T-helper 17 cell (primary cell): ENCODE results near the gene MRPL57. TPM values are rescaled to one million over a fixed set of nuclear protein-coding genes. Genes with fewer than 3 reads are reported as not detected.
"Not testable (repeated sequence)": the region's sequence is repeated elsewhere in the genome, so short reads cannot be mapped to it uniquely, and the experiment has no call there.

Source experiments
- ATAC-seq: fragments of 150-1000 bp; cut with Tn5 transposase; 2 replicates; pipeline ENCODE4 v1.10.0; 2021; ENCODE audit warnings: mild to moderate bottlenecking, moderate library complexity
- DNase-seq, 3 donors: peaks; one replicate each; pipeline versions ENCODE4 v3.0.0 to v3.0.0-alpha.2; 2020 to 2021
- H3K9me3 ChIP-seq: one replicate; pipeline ENCODE4 v1.7.0; 2013; ENCODE audit warnings: low read length, mild to moderate bottlenecking; ENCODE audit not compliant: control insufficient read depth, poor library complexity, severe bottlenecking
- H3K27ac Mint-ChIP-seq: one replicate; pipeline ENCODE4 v1.8.0; 2022; ENCODE audit warnings: mild to moderate bottlenecking, moderate library complexity, mixed read lengths
- H3K27me3 Mint-ChIP-seq: one replicate; pipeline ENCODE4 v1.8.0; 2022; ENCODE audit warnings: mixed read lengths
- H3K36me3 Mint-ChIP-seq: one replicate; pipeline ENCODE4 v1.8.0; 2022; ENCODE audit warnings: low read depth, mixed read lengths
- H3K4me1 Mint-ChIP-seq: one replicate; pipeline ENCODE4 v1.8.0; 2022; ENCODE audit warnings: mild to moderate bottlenecking, mixed read lengths
- H3K4me3 Mint-ChIP-seq: one replicate; pipeline ENCODE4 v1.8.0; 2022; ENCODE audit warnings: mild to moderate bottlenecking, moderate library complexity, mixed read lengths
- total RNA-seq, 4 donors: library from RNA in 2 of 4; stranded (reverse) in 2 of 4; gene quantifications; one replicate each; pipeline ENCODE4 v1.2.3 and lab custom pipeline; 2022 to 2026

Gene MRPL57
- total RNA-seq, 2 donors from 2014 or later: 7.8 to 9.3 TPM

GRCh38 chr13:21202767-21203531 is 26.5 kb downstream of the MRPL57 start:
- ATAC-seq (no peak), DNase-seq (no peak)
- no peaks in the 10 kb centered on the region for H3K9me3 ChIP-seq
- Mint-ChIP-seq H3K4me3 (no peak overlapping the region), H3K27ac (peak overlapping the region; percentile 51), H3K4me1 (peaks cover 2% of the 10 kb centered on the region), H3K36me3 (peaks cover 2% of the 10 kb centered on the region), H3K27me3 (peaks cover 21% of the 10 kb centered on the region)

GRCh38 chr13:21208652-21209154 is 32.2 kb downstream of the MRPL57 start:
- DNase-seq (no peak), ATAC-seq (no peak)
- peaks cover 2% of the 10 kb centered on the region for H3K36me3 Mint-ChIP-seq
- H3K4me1 Mint-ChIP-seq: no peaks in the 10 kb centered on the region
- H3K9me3 ChIP-seq: no peaks in the 10 kb centered on the region
- H3K27me3 Mint-ChIP-seq: peaks cover 24% of the 10 kb centered on the region
- H3K27ac Mint-ChIP-seq: no peak overlapping the region
- no peak overlapping the region for H3K4me3 Mint-ChIP-seq

GRCh38 chr13:21212138-21212775 is 35.8 kb downstream of the MRPL57 start:
- ATAC-seq: no peak
- Mint-ChIP-seq H3K36me3 (peaks cover 2% of the 10 kb centered on the region), H3K4me3 (no peak overlapping the region), H3K27me3 (peaks cover 27% of the 10 kb centered on the region), H3K27ac (no peak overlapping the region), H3K4me1 (no peaks in the 10 kb centered on the region)
- DNase-seq: no peak
- no peaks in the 10 kb centered on the region for H3K9me3 ChIP-seq

GRCh38 chr13:21215419-21215818 is 39.0 kb downstream of the MRPL57 start:
- not testable (repeated sequence) for H3K36me3 Mint-ChIP-seq, H3K27ac Mint-ChIP-seq, DNase-seq, H3K9me3 ChIP-seq, ATAC-seq, H3K4me3 Mint-ChIP-seq
- peaks cover 18% of the 10 kb centered on the region for H3K27me3 Mint-ChIP-seq
- H3K4me1 Mint-ChIP-seq: peaks cover 13% of the 10 kb centered on the region

- H3K27ac Mint-ChIP-seq: no peak overlapping the region
- peaks cover 13% of the 10 kb centered on the region for H3K4me1 Mint-ChIP-seq
- H3K27me3 Mint-ChIP-seq: peaks cover 18% of the 10 kb centered on the region
- no peaks in the 10 kb centered on the region for H3K9me3 ChIP-seq
- ATAC-seq: no peak
- no peak for DNase-seq
- H3K36me3 Mint-ChIP-seq: no peaks in the 10 kb centered on the region
- no peak overlapping the region for H3K4me3 Mint-ChIP-seq
These were observed 39.9 kb downstream of the MRPL57 start for GRCh38 chr13:21216332-21216731.

GRCh38 chr13:21218351-21219035 is 42.0 kb downstream of the MRPL57 start:
- H3K27ac Mint-ChIP-seq: peak overlapping the region; percentile 22
- peaks cover 13% of the 10 kb centered on the region for H3K4me1 Mint-ChIP-seq
- ATAC-seq (no peak), DNase-seq (no peak)
- no peak overlapping the region for H3K4me3 Mint-ChIP-seq
- H3K9me3 ChIP-seq: no peaks in the 10 kb centered on the region
- peaks cover 5% of the 10 kb centered on the region for H3K27me3 Mint-ChIP-seq
- H3K36me3 Mint-ChIP-seq: peaks cover 4% of the 10 kb centered on the region

GRCh38 chr13:21219036-21219381 is 42.6 kb downstream of the MRPL57 start:
- Mint-ChIP-seq H3K4me1 (peaks cover 13% of the 10 kb centered on the region), H3K36me3 (peaks cover 4% of the 10 kb centered on the region), H3K4me3 (no peak overlapping the region), H3K27ac (peak overlapping the region; percentile 22), H3K27me3 (peaks cover 2% of the 10 kb centered on the region)
- DNase-seq (no peak), ATAC-seq (no peak)
- H3K9me3 ChIP-seq: no peaks in the 10 kb centered on the region

- H3K27me3 Mint-ChIP-seq, H3K36me3 Mint-ChIP-seq, H3K4me3 Mint-ChIP-seq, H3K9me3 ChIP-seq, ATAC-seq, DNase-seq: not testable (repeated sequence)
- Mint-ChIP-seq H3K4me1 (peaks cover 13% of the 10 kb centered on the region), H3K27ac (peak overlapping the region; percentile 32)
These were observed 43.3 kb downstream of the MRPL57 start for GRCh38 chr13:21219716-21220115.

- Mint-ChIP-seq H3K27ac (no peak overlapping the region), H3K4me3 (no peak overlapping the region), H3K36me3 (peaks cover 4% of the 10 kb centered on the region), H3K4me1 (peaks cover 13% of the 10 kb centered on the region), H3K27me3 (peaks cover 14% of the 10 kb centered on the region)
- H3K9me3 ChIP-seq: no peaks in the 10 kb centered on the region
- ATAC-seq (no peak), DNase-seq (no peak)
These were observed 44.8 kb downstream of the MRPL57 start for GRCh38 chr13:21221268-21221667.

GRCh38 chr13:21225082-21225481 is 48.6 kb downstream of the MRPL57 start:
- H3K36me3 Mint-ChIP-seq: peaks cover 4% of the 10 kb centered on the region
- DNase-seq (no peak), ATAC-seq (no peak)
- H3K27me3 Mint-ChIP-seq: peaks cover 37% of the 10 kb centered on the region
- no peaks in the 10 kb centered on the region for H3K9me3 ChIP-seq
- H3K4me3 Mint-ChIP-seq: no peak overlapping the region
- no peaks in the 10 kb centered on the region for H3K4me1 Mint-ChIP-seq
- H3K27ac Mint-ChIP-seq: no peak overlapping the region

GRCh38 chr13:21225841-21226581 is 49.6 kb downstream of the MRPL57 start:
- Mint-ChIP-seq H3K27me3 (peaks cover 38% of the 10 kb centered on the region), H3K4me3 (no peak overlapping the region), H3K36me3 (peaks cover 4% of the 10 kb centered on the region), H3K4me1 (no peaks in the 10 kb centered on the region), H3K27ac (no peak overlapping the region)
- DNase-seq (no peak), ATAC-seq (no peak)
- H3K9me3 ChIP-seq: no peaks in the 10 kb centered on the region

GRCh38 chr13:21227917-21228316 is 51.5 kb downstream of the MRPL57 start:
- Mint-ChIP-seq H3K4me1 (peaks cover 3% of the 10 kb centered on the region), H3K36me3 (no peaks in the 10 kb centered on the region), H3K27me3 (peaks cover 41% of the 10 kb centered on the region), H3K4me3 (no peak overlapping the region), H3K27ac (no peak overlapping the region)
- DNase-seq (no peak), ATAC-seq (no peak)
- H3K9me3 ChIP-seq: no peaks in the 10 kb centered on the region
